SK-N-DZ (cell line): ENCODE measurements around the gene CCN5.
"Not testable (repeated sequence)": the region's sequence is repeated elsewhere in the genome, so short reads cannot be mapped to it uniquely, and the experiment has no call there.

Source experiments
- DNase-seq: peaks from one replicate; pipeline ENCODE4 v3.0.0-alpha.2; 2015; ENCODE audit warnings: low spot score

Gene CCN5

GRCh38 chr20:44756956-44757355 is 41.8 kb downstream of the CCN5 start:
- DNase-seq = no peak

DNA sequence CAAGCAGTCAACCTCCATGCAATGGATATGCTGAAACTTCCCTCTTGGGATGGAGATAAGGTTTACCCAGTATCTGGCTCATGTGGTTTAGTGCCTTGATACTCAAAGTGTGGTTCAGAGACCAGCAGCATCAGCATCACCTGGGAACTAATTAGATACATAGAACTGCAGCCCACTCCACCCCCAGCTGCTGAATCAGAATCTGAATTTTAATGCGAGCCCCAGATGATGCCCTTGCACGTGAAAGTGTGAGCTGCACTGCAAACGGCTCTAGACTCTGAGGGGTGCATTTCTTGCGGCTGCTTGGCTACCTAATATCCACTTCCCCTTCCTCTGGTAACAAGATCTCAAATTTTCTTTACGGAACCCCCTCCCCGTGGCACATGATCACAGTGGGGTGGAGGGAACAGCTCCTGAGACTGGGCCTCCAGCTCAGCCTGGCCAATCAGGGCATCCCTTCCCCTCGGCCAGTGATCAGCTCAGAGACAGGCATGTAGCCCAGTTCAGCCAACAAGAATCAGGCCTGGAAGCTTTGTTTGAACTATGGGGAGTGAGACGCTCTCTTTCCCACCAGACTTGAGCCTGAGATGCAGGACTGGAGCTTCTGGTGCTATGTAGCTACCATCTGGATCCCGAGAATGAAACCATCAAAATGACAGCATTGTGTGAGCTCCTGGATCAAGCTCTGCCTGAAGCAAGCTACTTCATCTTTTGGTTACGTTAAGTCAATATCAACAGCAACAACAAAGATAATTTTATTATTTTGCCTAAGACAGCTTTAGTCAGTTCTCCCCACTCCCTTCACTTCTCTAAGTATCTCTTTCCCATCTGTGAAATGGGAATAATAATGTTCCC is 43.3 kb downstream of the CCN5 start:
- no peak for DNase-seq

GRCh38 chr20:44759595-44759994 is 44.4 kb downstream of the CCN5 start:
- no peak for DNase-seq

DNA sequence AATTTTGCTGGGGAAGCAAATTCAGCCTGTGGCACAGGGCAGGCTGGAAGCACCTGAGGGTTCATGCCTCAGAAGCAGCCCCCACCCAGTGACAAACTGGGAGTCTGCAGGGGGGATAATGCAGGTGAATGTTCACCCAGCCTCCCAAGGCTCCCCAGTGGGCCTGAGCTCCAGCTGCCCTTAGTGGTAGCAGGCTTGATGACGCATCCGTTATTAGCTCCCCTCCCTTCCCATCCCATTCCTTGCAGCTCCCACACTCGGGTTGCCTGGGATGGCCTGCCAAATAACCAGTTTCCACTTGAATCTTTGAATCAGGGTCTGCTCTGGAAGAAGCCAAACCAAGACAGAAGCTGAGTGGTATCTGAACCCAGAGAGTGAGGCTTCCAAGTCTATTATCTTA is 46.3 kb downstream of the CCN5 start:
- DNase-seq = no peak

DNA sequence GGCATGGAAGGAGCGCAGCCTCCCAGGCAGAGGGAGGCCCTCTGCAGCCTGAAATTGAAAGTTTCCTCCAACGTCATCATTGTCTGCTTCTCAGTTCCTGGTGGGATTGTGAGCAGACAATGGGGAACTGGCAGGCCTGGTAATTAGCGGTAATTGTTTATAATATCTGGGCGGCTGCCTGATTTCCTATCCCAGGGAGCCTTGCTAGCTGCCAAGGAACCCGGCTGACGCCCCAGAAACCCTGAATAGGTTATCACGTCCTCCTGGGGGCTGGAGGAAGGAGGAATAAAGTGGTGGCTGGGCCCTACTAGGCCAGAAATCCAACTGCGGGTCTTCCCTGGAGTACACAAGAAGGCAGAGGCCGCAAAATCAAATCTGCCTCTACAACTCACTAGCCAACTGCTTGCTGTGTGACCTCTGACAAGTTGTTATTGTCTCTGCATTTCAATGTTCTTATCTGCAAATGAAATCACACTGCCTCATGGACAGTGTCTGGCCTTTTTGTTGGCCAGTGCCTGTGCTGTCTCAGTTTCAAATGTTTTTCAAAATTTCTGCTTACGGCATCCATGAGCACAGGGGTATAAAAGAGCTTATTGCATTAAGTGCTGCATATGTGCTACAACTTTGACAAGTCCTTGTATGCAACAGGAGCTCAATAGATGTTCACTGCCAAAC is 47.4 kb downstream of the CCN5 start:
- peak; percentile 65 for DNase-seq

GRCh38 chr20:44763798-44764197 is 48.6 kb downstream of the CCN5 start:
- DNase-seq = not testable (repeated sequence)

DNA sequence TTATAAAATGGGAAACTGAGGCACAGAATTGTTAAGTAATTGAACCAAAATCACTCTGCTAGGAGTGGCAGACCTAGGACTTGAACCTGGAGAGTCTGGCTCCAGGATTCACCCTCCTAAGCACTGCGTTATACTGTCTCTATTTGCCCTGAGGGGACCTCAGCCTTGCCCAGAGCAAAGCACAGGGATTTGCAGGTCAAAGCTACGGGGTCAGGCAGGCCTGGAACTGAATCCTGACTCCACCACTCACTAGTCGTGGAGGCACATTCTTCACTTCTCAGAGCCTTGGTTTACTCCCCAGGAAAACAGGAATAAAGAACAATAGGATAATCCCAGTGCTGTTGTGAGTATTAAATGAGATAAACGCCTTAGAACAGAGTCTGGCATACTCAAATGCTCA is 49.9 kb downstream of the CCN5 start:
- DNase-seq = no peak

DNA sequence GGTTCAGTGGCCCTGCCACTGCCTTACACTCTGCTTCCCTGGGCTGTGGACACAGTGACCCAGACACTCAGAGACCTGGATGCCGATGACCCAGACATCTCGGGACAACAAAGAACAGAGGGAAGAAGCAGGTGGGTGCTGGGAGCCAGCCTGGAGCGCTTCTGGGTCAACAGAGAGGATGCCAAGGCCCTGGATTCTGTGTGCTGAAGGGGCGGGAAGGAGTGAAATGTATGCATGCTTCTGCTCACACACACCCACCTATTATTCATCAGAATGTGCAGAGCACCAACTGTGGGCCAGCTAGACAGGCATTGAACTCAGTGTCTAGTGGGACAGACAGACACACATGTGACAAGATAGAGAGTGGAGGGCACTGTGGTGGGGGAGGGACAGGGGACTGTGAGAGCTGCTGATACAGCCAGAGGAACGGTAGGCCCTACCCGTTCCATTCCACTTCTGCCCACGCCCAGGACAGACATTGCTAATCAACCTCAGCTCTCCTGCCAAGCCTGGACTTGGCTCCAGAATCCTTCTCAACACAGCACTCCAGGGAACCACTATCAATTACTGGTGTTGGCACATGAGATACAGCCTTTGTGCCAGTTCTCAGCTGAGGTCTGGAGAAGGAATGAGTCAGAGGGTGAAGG is 50.7 kb downstream of the CCN5 start:
- DNase-seq = no peak

DNA sequence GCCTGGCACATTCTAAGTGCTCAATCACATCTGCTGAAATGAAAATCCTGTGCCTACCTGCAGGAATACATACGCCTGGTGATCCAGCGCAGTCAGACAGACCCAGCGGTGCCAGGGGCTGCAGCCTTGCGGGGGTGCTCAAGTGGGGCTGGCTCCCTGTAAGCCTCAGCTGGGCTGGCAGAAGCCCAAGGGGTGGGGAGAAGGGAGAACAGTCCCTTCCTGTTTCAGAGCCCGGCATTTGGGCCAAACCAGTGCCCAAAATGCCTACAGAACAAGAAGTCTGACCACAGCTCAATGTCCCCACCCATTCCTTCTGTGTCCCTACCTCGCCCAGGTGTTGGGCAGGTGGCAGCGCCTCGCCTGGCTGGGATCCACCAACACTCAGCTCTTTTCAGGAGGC is 53.1 kb downstream of the CCN5 start:
- DNase-seq = no peak

GRCh38 chr20:44768854-44769480 is 53.8 kb downstream of the CCN5 start:
- no peak for DNase-seq

DNA sequence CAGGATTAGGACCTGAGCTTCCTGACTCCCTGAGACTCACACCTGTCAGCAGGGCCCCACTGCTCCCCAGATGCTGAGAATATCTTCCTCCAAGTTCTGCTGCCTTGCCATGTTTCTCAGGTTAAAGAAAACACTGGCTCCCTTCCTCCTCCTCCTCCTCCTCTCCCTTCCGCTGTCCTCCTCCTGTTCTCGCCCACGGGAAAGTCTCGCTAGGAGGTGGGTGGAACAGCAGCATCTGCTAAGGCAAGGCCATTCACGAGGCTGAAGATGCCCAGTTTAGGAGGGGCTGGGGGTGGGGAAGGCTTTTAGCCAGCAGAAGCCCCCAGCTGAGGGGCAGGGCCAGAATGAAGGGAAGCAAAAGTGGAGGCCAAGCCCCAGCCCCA is 54.3 kb downstream of the CCN5 start:
- DNase-seq = no peak

DNA sequence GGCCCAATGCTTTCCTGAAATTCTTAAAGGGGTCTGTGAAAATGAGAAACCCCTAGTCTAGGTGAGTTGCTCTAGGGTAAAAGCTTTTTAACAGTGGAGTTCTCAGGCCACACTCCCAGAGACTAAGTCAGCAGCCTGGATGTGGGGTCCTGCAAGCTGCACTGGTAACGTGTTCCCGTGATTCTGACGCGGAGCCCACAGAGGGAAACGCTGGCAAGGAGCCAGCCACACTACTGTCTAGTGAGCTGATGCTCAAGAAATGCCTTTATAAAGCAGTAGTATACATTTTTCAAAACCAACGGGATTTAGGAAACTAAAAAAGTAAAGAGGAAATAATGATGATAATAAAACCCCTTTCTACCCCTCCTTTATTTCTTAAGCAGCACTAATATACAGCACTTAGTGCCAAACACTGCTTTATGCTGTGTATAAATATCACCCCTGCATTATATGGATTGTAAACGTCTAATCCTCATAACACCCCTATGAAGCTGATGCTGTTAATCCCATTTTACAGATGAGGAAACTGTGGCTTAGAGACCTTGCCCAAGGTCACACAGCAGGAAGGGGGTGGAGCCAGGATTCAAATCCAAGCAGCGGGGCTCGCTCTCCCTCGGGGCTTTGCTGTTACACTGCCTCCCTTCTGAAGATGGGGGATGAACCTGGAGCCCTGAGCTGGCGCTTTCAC is 55.5 kb downstream of the CCN5 start:
- DNase-seq = no peak

DNA sequence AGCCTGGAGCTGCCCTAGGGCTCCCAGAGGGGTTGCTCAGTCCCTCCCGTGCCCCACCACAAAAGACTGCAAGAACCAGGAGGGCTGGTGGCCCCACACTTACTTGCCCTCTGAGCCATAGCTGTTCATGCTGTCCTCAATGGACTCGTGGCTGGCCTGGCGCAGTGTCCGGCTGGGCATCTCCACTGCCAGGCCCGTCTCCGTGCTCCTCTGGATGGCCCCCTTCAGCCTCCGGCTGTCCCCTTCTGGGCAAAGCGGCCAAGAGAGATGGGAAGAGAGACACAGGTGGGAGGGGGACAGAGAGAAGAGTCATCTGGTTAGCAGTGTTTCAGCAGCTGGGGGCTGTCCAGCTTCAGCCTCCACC is 56.0 kb downstream of the CCN5 start:
- no peak for DNase-seq

DNA sequence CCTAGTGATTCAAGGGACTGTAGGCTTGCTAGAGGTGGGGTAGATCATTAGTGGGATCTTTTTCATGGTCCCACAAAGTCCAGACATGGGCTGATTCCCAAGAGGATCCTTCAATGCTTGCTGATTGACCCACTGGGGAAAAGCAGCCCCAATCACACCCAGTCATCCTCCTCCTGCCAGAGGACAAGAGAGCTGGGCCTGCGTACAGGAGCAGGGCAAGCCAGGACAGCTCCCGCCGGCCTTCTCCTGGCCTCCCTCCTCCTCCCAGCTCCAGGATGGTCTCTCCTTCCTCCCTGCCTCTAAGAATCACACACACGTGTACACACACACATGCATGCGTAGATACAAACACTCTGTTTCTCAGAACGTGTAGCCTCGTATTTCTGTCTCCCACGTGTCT is 57.5 kb downstream of the CCN5 start:
- DNase-seq = no peak

DNA sequence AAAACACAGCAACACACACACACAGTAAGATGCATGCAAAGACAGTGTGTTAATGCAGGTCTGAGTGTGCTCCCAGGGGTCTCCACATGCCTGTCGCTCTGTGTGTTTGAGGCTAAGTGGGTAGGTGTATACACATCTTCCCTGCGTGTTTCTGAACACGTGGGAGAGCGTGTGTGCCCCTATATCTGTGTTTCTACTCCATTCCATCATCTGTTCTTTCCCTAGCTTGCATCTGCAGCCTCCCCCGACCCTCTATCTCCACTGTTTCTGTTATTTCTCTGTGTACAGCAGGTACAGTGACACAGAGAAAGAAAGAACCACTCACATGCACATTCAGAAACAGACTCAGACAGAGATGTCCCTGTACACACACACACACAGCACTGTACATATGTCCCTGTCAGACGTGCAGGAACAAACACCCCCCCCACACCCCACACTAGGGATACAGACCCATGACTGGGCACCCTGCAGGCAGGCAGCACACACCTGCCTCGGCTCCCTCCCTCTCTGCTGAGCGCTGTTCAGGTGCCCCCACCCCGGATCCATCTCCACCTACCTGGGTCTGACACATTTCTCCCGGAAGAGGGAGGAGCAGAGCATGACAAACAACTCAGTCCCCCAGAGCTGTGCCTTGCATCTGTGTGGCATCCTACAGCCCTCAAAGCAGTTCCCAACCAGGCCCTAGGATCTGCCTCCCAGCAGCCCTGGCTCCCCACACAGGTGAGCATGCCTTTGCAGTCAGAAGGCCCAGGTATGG is 58.1 kb downstream of the CCN5 start:
- DNase-seq = no peak

GRCh38 chr20:44776980-44777379 is 61.8 kb downstream of the CCN5 start:
- no peak for DNase-seq
